Activated naive CD8-positive, alpha-beta T cell (primary cell): ENCODE data around the gene PTPRN2.

Experiments used
- H3K27ac Mint-ChIP-seq: one replicate; pipeline ENCODE4 v1.8.0; 2021; ENCODE audit warnings: mixed read lengths
- H3K27me3 Mint-ChIP-seq: one replicate; pipeline ENCODE4 v1.8.0; 2021; ENCODE audit warnings: mixed read lengths
- H3K36me3 Mint-ChIP-seq: one replicate; pipeline ENCODE4 v1.8.0; 2021; ENCODE audit warnings: mixed read lengths
- H3K4me1 Mint-ChIP-seq: one replicate; pipeline ENCODE4 v1.8.0; 2021; ENCODE audit warnings: low read depth, mixed read lengths
- H3K4me3 Mint-ChIP-seq: one replicate; pipeline ENCODE4 v1.8.0; 2021; ENCODE audit warnings: mild to moderate bottlenecking, mixed read lengths
- H3K9me3 Mint-ChIP-seq: one replicate; pipeline ENCODE4 v1.8.0; 2021; ENCODE audit warnings: low read depth, mixed read lengths

The PTPRN2 gene

DNA sequence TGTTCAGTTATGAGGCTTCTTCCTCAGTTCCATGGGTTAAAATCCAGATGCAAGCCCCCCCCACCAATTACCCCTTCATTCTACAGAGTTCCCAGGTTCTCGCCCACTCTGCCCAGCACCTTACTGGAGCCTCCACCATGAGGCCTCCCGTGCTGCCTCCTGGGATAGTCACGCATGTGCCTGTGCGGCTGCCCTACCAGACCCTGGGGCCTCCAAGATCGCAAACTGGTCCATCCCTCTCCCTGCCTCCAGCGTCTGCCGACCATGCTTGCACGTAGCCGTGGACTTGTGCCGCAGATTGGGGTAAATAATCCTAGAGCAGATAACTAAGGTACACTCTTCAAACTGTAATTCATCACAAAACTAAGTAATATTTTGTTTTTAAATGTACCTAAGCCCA, 611.2 kb downstream of the PTPRN2 start:
- peaks cover 3% of the 10 kb centered on the region for H3K36me3 Mint-ChIP-seq
- no peaks in the 10 kb centered on the region for H3K4me1 Mint-ChIP-seq
- peaks cover 3% of the 10 kb centered on the region for H3K27me3 Mint-ChIP-seq
- H3K27ac Mint-ChIP-seq, result no peak overlapping the region
- peaks cover 3% of the 10 kb centered on the region for H3K9me3 Mint-ChIP-seq
- no peak overlapping the region for H3K4me3 Mint-ChIP-seq

DNA sequence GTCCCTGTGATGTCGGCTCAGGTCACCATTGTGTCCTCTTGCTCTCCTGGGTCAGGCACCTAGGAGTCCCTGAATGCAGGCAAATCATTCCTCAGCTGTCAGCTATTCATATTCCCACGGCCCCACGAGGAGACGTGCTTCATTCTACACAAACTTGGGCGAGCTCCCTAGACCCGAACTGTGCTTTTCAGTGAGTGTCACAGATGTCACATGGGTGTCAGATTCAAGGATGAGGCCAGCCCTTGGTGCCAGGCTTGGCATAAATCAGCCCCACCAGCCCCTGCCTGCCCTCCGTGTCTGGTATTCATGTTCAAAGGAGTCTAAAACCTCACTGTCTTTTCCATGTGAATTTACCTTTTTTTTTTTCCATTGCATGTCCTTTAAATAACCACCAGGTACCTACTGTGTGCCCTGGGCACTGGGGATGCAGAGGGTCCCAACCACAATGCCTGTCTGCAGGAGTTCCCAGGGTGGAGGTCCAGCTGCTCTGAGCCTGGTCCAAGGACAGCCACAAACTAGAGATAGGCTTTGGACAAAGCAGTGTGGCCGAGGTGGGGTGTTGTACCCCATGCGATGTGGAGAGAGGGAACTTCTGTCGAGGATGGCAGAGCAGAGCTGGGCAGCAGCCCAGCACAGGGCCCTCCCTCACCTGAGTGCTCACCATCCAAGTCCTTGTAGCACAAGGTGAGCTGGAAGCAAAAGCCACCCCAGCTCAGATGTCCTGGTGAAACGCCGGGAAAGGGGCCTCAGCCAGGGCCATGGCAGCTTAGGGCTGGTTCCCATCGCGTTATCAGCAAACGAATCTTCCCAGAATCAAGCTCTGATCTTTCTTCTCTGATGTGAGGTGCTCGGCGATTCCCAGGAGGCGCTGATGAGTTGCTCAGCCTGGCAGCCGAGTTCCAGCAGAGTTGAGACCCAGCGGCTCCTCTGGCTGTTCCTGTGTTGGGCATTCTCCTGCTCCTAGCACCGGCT, 611.9 kb downstream of the PTPRN2 start:
- peaks cover 3% of the 10 kb centered on the region for H3K27me3 Mint-ChIP-seq
- peaks cover 7% of the 10 kb centered on the region for H3K9me3 Mint-ChIP-seq
- H3K27ac Mint-ChIP-seq, result no peak overlapping the region
- no peak overlapping the region for H3K4me3 Mint-ChIP-seq
- H3K4me1 Mint-ChIP-seq, result no peaks in the 10 kb centered on the region
- H3K36me3 Mint-ChIP-seq, result peaks cover 7% of the 10 kb centered on the region

DNA sequence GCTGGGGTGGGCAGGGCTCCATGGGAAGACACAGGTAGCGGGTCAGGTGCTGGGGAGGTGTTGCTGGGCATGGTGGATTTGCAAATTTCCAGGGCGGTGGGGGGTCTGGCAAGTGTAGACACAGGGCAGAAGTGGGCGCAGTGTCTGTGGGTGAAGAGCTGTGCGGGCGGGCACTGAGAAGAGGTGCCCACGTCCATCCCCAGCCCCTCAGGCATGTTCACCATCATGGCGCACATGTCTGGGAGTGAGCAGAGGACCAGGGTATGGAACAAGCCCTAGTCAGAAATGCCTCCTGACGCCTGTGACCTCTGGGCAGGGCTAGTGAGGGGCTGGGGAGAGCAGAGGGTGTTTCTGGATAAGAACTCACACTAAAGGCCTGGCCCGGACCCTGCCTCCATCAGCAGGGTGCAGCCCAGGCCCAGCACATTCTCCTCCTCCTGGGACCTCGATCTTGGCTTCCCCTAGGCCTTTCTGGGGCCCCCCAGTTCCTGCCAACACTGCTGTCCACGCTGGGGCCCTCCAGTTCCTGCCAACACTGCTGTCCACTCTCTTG, 612.9 kb downstream of the PTPRN2 start:
- peaks cover 3% of the 10 kb centered on the region for H3K27me3 Mint-ChIP-seq
- no peaks in the 10 kb centered on the region for H3K4me1 Mint-ChIP-seq
- peaks cover 8% of the 10 kb centered on the region for H3K9me3 Mint-ChIP-seq
- no peak overlapping the region for H3K4me3 Mint-ChIP-seq
- no peak overlapping the region for H3K27ac Mint-ChIP-seq
- peaks cover 10% of the 10 kb centered on the region for H3K36me3 Mint-ChIP-seq

DNA sequence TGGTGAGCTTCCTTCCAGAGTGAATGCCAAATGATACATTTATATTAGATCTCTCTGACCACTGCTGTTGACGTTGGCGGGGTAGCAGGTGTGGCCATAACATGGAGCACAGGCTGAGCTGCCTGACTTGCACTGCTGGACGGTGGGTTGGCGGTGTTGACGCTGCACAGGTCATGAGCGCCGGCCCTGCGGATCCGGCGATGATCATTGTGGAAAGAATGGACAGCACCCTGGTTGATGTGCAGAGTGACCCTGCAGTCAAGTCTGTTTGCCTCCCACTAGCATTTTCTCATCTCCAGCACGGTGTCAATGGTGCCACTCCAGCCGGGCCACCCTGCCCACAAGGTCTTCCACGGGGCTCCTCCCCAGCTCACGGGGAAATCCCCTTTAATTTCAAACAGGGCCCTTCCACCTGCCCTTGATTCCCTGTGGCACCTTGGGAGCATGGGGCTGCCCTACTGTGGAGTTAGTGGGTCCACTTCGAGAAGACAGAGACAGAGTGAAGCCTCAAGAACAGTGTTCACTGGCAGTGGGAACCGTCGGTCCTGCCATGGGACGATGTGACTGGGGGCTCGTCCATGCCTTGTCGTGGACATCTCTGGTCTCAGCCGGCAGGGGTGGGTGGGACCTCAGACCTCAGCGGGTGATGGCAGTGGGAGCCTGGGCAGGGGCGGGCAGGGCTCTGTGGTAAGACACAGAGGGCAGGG, 613.5 kb downstream of the PTPRN2 start:
- Mint-ChIP-seq H3K4me3 (no peak overlapping the region), H3K9me3 (peaks cover 8% of the 10 kb centered on the region), H3K27me3 (peaks cover 3% of the 10 kb centered on the region), H3K36me3 (peaks cover 10% of the 10 kb centered on the region), H3K4me1 (no peaks in the 10 kb centered on the region), H3K27ac (no peak overlapping the region)

DNA sequence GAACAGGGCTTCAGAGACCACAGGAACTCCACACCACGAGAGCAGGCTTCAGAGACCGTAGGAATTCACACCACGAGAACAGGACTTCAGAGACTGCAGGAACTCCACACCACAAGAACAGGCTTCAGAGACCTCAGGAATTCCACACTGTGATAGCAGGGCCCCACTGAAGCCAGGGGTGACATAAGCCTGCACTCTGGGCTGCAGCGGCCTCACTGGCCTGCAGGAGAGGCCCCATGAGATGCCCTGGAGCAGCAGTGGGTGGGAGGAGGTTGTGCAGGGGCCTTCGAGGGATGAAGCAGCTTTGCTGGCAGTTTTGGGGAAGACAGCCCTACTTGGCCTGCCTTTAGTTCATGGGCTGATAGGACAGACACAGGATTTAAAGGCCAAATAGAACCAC, 614.7 kb downstream of the PTPRN2 start:
- H3K27ac Mint-ChIP-seq, result no peak overlapping the region
- peaks cover 3% of the 10 kb centered on the region for H3K27me3 Mint-ChIP-seq
- H3K9me3 Mint-ChIP-seq, result peaks cover 8% of the 10 kb centered on the region
- no peaks in the 10 kb centered on the region for H3K4me1 Mint-ChIP-seq
- peaks cover 14% of the 10 kb centered on the region for H3K36me3 Mint-ChIP-seq
- H3K4me3 Mint-ChIP-seq, result no peak overlapping the region

GRCh38 chr7:157971501-157971900, 616.1 kb downstream of the PTPRN2 start:
- Mint-ChIP-seq H3K27me3 (peaks cover 3% of the 10 kb centered on the region), H3K9me3 (peaks cover 8% of the 10 kb centered on the region)

GRCh38 chr7:157970744-157971143, 616.9 kb downstream of the PTPRN2 start:
- no peak overlapping the region for H3K4me3 Mint-ChIP-seq
- peaks cover 8% of the 10 kb centered on the region for H3K9me3 Mint-ChIP-seq
- H3K36me3 Mint-ChIP-seq, result peaks cover 17% of the 10 kb centered on the region
- peaks cover 3% of the 10 kb centered on the region for H3K27me3 Mint-ChIP-seq
- H3K4me1 Mint-ChIP-seq, result no peaks in the 10 kb centered on the region
- H3K27ac Mint-ChIP-seq, result no peak overlapping the region

More at GRCh38 chr7:157971501-157971900, 616.1 kb downstream of the PTPRN2 start:
- peaks cover 17% of the 10 kb centered on the region for H3K36me3 Mint-ChIP-seq
- no peak overlapping the region for H3K27ac Mint-ChIP-seq
- no peaks in the 10 kb centered on the region for H3K4me1 Mint-ChIP-seq
- no peak overlapping the region for H3K4me3 Mint-ChIP-seq

- Mint-ChIP-seq H3K4me1 (no peaks in the 10 kb centered on the region), H3K9me3 (peaks cover 5% of the 10 kb centered on the region), H3K4me3 (no peak overlapping the region), H3K27ac (no peak overlapping the region), H3K27me3 (peaks cover 3% of the 10 kb centered on the region), H3K36me3 (peaks cover 14% of the 10 kb centered on the region)
These were observed 617.6 kb downstream of the PTPRN2 start for GRCh38 chr7:157969995-157970394.

- Mint-ChIP-seq H3K36me3 (peaks cover 14% of the 10 kb centered on the region), H3K27me3 (peaks cover 8% of the 10 kb centered on the region), H3K4me3 (no peak overlapping the region), H3K27ac (no peak overlapping the region), H3K4me1 (no peaks in the 10 kb centered on the region), H3K9me3 (peaks cover 5% of the 10 kb centered on the region)
These were observed 621.1 kb downstream of the PTPRN2 start for GRCh38 chr7:157966490-157966889.

- H3K4me1 Mint-ChIP-seq, result no peaks in the 10 kb centered on the region
- H3K27ac Mint-ChIP-seq, result no peak overlapping the region
- H3K36me3 Mint-ChIP-seq, result peaks cover 6% of the 10 kb centered on the region
- H3K27me3 Mint-ChIP-seq, result peaks cover 6% of the 10 kb centered on the region
- H3K9me3 Mint-ChIP-seq, result no peaks in the 10 kb centered on the region
- H3K4me3 Mint-ChIP-seq, result no peak overlapping the region
These were observed 623.1 kb downstream of the PTPRN2 start for GRCh38 chr7:157964521-157964920.

GRCh38 chr7:157964016-157964415, 623.6 kb downstream of the PTPRN2 start:
- peaks cover 6% of the 10 kb centered on the region for H3K36me3 Mint-ChIP-seq
- peaks cover 6% of the 10 kb centered on the region for H3K27me3 Mint-ChIP-seq

DNA sequence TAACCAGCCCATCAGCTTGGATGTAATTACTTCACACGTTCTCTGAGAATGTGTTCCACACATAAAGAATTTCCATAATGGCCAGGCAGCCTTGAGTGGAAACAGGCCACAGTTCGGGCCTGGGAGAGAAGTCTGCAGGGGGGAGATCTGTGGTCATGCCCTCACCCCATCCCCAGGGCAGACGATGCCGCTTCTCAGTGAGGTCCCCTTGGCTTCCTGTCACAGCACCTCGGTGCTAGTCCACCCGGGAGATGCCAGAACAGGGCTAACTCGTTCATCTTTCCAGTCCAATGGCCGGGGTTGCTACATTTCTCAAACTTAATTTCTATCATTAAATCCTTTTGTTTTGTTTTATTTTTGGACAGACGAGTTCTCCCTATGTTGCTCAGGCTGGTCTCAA, 624.1 kb downstream of the PTPRN2 start:
- no peaks in the 10 kb centered on the region for H3K4me1 Mint-ChIP-seq

More at GRCh38 chr7:157964016-157964415, 623.6 kb downstream of the PTPRN2 start:
- Mint-ChIP-seq H3K9me3 (no peaks in the 10 kb centered on the region), H3K4me1 (no peaks in the 10 kb centered on the region), H3K4me3 (no peak overlapping the region), H3K27ac (no peak overlapping the region)

DNA sequence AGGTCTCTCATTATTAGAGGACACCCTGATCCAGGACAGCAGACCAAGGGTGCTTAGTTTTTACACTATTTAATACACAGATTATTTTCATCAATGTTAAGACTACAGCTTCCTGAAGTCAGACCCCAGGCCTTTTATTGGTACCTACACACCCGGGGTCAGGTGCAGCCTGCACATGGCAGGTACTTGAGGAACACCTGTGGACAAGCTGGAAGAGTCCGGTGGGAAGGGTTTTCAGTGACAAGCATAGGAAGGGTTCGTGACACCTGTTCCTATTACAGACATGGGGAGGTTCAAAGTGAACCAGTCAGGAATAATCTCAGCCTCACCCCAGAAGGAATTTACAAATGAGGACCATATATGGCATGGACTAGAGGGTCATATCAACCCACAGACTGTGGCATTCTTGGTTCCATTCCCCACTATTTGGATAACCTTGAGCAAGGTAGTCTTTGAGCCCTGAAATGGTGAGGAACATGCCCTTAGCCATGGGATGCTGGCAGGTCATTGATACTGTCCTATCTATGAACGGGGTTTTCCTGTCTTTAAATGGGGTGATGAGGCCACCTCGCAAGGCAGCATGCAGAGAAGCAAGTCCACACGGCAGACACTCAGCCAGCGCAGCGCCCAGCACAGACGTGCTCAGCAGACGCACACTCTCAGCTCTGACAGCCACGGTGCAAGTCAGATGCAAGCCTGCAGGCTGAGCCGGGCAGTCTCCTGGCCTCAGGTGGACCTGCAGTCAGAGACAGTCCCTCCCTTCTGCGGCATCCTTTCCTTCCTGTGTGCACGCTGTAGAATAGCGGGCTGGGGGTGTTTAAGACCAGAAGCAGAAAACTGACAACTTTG, 624.9 kb downstream of the PTPRN2 start:
- no peaks in the 10 kb centered on the region for H3K9me3 Mint-ChIP-seq
- H3K4me1 Mint-ChIP-seq, result no peaks in the 10 kb centered on the region
- H3K27me3 Mint-ChIP-seq, result peaks cover 6% of the 10 kb centered on the region
- peaks cover under 1% of the 10 kb centered on the region for H3K36me3 Mint-ChIP-seq
- no peak overlapping the region for H3K4me3 Mint-ChIP-seq
- no peak overlapping the region for H3K27ac Mint-ChIP-seq

More for the DNA sequence above, 624.1 kb downstream of the PTPRN2 start:
- Mint-ChIP-seq H3K4me3 (no peak overlapping the region), H3K36me3 (peaks cover 5% of the 10 kb centered on the region), H3K27me3 (peaks cover 6% of the 10 kb centered on the region), H3K9me3 (no peaks in the 10 kb centered on the region), H3K27ac (no peak overlapping the region)

DNA sequence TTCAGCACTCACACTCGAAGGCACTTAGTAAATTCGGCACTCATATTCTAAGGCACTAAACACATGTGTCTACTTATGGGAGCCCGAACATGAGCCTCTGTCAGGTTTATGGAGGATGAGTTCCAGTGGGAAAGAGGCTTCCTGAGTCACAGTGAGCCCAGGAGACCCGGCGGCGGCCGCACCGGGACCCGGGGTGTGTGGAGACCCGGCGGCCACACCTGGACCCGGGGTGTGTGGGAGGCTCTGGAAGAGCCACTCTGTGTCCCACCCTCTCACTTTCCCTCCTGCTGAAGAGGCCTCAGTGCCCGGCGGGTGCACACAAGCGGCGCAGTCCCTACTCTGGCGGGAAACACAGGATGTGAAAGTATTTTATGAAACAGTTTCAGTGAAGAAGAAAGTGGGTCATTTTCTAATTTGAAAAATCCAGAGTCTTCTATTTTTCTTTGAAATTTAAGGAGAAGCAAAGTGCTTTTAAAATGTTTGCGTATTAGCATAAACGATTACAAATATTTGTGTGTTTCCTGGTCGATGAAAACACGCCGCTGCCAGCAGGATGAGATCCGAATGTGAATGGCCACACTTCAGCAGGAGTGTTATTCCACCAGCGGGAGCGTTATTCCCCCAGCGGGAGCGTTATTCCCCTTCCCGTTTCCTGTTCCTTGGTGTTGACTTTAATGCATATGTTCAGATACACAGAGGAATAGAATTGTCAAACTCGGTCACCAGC, 625.7 kb downstream of the PTPRN2 start:
- H3K27me3 Mint-ChIP-seq, result peaks cover 6% of the 10 kb centered on the region
- no peaks in the 10 kb centered on the region for H3K4me1 Mint-ChIP-seq
- H3K4me3 Mint-ChIP-seq, result no peak overlapping the region
- H3K9me3 Mint-ChIP-seq, result no peaks in the 10 kb centered on the region
- no peaks in the 10 kb centered on the region for H3K36me3 Mint-ChIP-seq
- no peak overlapping the region for H3K27ac Mint-ChIP-seq
